HG03095 (cell line): ENCODE results near the gene ADARB2.

Source experiments
- ATAC-seq: cut with Tn5 transposase; IDR thresholded peaks from one replicate; pipeline ENCODE4 v1.9.1; 2021; ENCODE audit warnings: moderate library complexity; ENCODE audit not compliant: unreplicated experiment

ADARB2 gene

GRCh38 chr10:1509011-1509530, 228.3 kb downstream of the ADARB2 start:
- ATAC-seq, result no peak

- ATAC-seq, result no peak
These were observed 229.2 kb downstream of the ADARB2 start for GRCh38 chr10:1508096-1508495.

- no peak for ATAC-seq
These were observed 229.9 kb downstream of the ADARB2 start for GRCh38 chr10:1507436-1507835.

- no peak for ATAC-seq
These were observed 232.4 kb downstream of the ADARB2 start for GRCh38 chr10:1504940-1505339.

GRCh38 chr10:1504286-1504685, 233.0 kb downstream of the ADARB2 start:
- no peak for ATAC-seq

GRCh38 chr10:1502451-1502850, 234.9 kb downstream of the ADARB2 start:
- no peak for ATAC-seq

GRCh38 chr10:1499359-1499957, 237.9 kb downstream of the ADARB2 start:
- no peak for ATAC-seq

- no peak for ATAC-seq
These were observed 238.5 kb downstream of the ADARB2 start for GRCh38 chr10:1498746-1499358.

- no peak for ATAC-seq
These were observed 241.3 kb downstream of the ADARB2 start for GRCh38 chr10:1495915-1496517.

- ATAC-seq, result no peak
These were observed 244.7 kb downstream of the ADARB2 start for GRCh38 chr10:1492641-1493040.

- no peak for ATAC-seq
These were observed 245.4 kb downstream of the ADARB2 start for GRCh38 chr10:1491901-1492300.

GRCh38 chr10:1489801-1490200, 247.5 kb downstream of the ADARB2 start:
- no peak for ATAC-seq

- peak; percentile 98 for ATAC-seq
These were observed 248.3 kb downstream of the ADARB2 start for GRCh38 chr10:1488970-1489548.

GRCh38 chr10:1486841-1487687, 250.3 kb downstream of the ADARB2 start:
- ATAC-seq, result no peak

GRCh38 chr10:1485357-1485756, 252.0 kb downstream of the ADARB2 start:
- ATAC-seq, result no peak

GRCh38 chr10:1483826-1484225, 253.5 kb downstream of the ADARB2 start:
- ATAC-seq, result no peak

GRCh38 chr10:1483246-1483645, 254.1 kb downstream of the ADARB2 start:
- ATAC-seq, result no peak

- no peak for ATAC-seq
These were observed 259.7 kb downstream of the ADARB2 start for GRCh38 chr10:1477578-1477977.

- ATAC-seq, result no peak
These were observed 260.9 kb downstream of the ADARB2 start for GRCh38 chr10:1476455-1476803.

- no peak for ATAC-seq
These were observed 261.4 kb downstream of the ADARB2 start for GRCh38 chr10:1475771-1476454.
